ENCODE results near the gene KNDC1.
"Not testable (repeated sequence)": the region's sequence is repeated elsewhere in the genome, so short reads cannot be mapped to it uniquely, and the experiment has no call there.

KNDC1 gene

GRCh38 chr10:133214468-133215410, 54.7 kb downstream of the KNDC1 start:
- H3K4me3 ChIP-seq (ENCODE audit: low read length), result no peak overlapping the region
- H3K27me3 ChIP-seq (ENCODE audit: insufficient read depth, low read length), result no peaks in the 10 kb centered on the region
- no peak overlapping the region for H3K27ac ChIP-seq (ENCODE audit: low read depth, low read length)
- peaks cover 3% of the 10 kb centered on the region; the same call in 1 of the 2 replicates for H3K4me1 ChIP-seq (ENCODE audit: insufficient read depth, low read length)
- H3K9ac ChIP-seq (ENCODE audit: low read depth, low read length), result no peak overlapping the region
- whole genome bisulfite sequencing, result 91% methylated on average over 28 of the region's 28 CpGs
- no peaks in the 10 kb centered on the region for H3K36me3 ChIP-seq (ENCODE audit: insufficient read depth, low read length)
- H3K9me3 ChIP-seq (ENCODE audit: insufficient read depth, low read depth, low read length), result no peaks in the 10 kb centered on the region

DNA sequence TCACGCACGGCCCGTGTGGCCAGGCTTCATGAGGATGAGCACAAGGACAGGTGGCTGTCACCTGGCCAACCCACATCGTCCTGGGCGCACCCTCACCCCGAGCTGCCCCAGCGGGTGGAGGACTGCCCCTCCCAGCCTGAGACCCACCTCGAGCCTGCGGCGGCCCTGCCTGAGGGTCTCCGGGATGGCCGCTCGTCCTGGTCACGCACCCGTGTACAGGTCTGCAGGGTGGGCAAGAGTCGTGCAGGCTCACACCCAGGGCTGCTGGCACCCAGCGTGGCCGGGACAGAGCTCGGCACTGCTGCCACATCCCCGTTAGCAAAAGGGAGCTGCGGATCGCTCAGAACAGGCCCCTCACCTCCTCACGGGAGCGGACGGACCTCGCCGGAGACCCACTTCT, 55.6 kb downstream of the KNDC1 start:
- Histone ChIP-seq H3K27ac (ENCODE audit: low read depth, low read length) (no peak overlapping the region), H3K36me3 (ENCODE audit: insufficient read depth, low read length) (no peaks in the 10 kb centered on the region), H3K27me3 (ENCODE audit: insufficient read depth, low read length) (no peaks in the 10 kb centered on the region), H3K9ac (ENCODE audit: low read depth, low read length) (no peak overlapping the region), H3K4me3 (ENCODE audit: low read length) (no peak overlapping the region), H3K9me3 (ENCODE audit: insufficient read depth, low read depth, low read length) (no peaks in the 10 kb centered on the region), H3K4me1 (ENCODE audit: insufficient read depth, low read length) (peaks cover 3% of the 10 kb centered on the region; the same call in 1 of the 2 replicates)
- 95% methylated on average over 27 of the region's 27 CpGs for WGBS

DNA sequence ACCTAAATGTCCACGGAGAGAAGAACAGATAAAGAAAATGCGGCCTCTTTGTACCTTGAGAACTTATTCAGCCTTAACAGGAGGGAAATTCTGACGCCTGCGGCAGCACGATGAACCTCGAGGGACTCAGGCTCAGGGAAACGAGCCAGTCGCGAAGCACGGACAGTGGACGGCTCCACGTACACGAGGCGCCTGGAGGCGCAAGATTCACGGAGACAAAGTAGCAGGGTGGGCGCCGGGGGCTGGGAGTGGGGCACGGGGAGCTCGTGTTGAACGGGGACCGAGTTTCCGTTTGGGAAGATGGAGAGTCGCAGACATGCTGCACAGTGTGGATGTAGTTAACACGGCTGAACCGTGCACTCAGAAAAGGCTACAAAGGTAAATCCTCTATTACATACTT, 56.8 kb downstream of the KNDC1 start:
- peaks cover 3% of the 10 kb centered on the region; the same call in 1 of the 2 replicates for H3K4me1 ChIP-seq (ENCODE audit: insufficient read depth, low read length)
- no peak overlapping the region for H3K9ac ChIP-seq (ENCODE audit: low read depth, low read length)
- WGBS, result 90% methylated on average over 26 of the region's 26 CpGs
- no peak overlapping the region for H3K27ac ChIP-seq (ENCODE audit: low read depth, low read length)
- no peaks in the 10 kb centered on the region for H3K27me3 ChIP-seq (ENCODE audit: insufficient read depth, low read length)
- H3K9me3 ChIP-seq (ENCODE audit: insufficient read depth, low read depth, low read length), result no peaks in the 10 kb centered on the region
- no peaks in the 10 kb centered on the region for H3K36me3 ChIP-seq (ENCODE audit: insufficient read depth, low read length)
- H3K4me3 ChIP-seq (ENCODE audit: low read length), result no peak overlapping the region

DNA sequence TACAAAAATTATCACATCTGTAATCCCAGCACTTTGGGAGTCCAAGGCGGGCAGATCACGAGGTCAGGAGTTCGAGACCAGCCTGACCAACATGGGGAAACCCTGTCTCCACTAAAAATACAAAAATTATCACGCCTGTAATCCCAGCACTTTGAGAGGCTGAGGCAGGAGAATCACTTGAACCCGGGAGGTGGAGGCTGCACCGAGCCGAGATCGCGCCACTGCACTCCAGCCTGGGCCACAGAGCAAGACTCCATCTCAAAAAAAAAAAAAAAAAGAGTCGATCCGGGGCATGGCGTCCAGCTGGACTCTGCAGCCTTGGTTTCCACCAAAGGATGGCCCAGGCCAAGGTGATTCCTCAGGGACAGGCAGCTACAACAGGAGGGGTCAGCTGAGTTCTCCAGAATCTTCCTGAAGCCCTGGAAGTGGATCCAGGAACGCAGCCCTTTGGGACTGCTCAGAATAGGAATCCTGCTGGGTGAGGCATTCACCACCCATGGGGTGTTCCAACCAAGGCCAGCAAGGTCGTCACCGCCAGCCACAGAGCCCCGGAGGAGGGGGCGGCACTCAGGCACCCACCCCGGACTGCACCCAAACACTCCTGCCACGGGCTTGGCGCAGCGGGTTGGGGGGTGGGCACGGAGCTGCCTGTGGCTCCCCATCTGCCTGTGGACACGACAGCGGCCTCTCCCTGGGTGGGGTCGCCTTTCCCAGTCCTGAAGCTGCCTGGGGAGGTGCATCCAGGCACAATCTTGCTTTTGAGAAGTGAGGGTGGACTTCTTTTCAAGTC, 58.0 kb downstream of the KNDC1 start:
- Histone ChIP-seq H3K27ac (ENCODE audit: low read depth, low read length) (no peak overlapping the region), H3K9me3 (ENCODE audit: insufficient read depth, low read depth, low read length) (no peaks in the 10 kb centered on the region), H3K4me3 (ENCODE audit: low read length) (no peak overlapping the region), H3K4me1 (ENCODE audit: insufficient read depth, low read length) (peaks cover 3% of the 10 kb centered on the region; the same call in 1 of the 2 replicates), H3K9ac (ENCODE audit: low read depth, low read length) (no peak overlapping the region), H3K27me3 (ENCODE audit: insufficient read depth, low read length) (no peaks in the 10 kb centered on the region), H3K36me3 (ENCODE audit: insufficient read depth, low read length) (no peaks in the 10 kb centered on the region)
- 92% methylated on average over 25 of the region's 25 CpGs for WGBS

GRCh38 chr10:133218891-133219290, 58.9 kb downstream of the KNDC1 start:
- H3K4me3 ChIP-seq (ENCODE audit: low read length), result no peak overlapping the region
- no peaks in the 10 kb centered on the region for H3K36me3 ChIP-seq (ENCODE audit: insufficient read depth, low read length)
- H3K9me3 ChIP-seq (ENCODE audit: insufficient read depth, low read depth, low read length), result no peaks in the 10 kb centered on the region
- 92% methylated on average over 20 of the region's 20 CpGs for WGBS
- no peak overlapping the region for H3K9ac ChIP-seq (ENCODE audit: low read depth, low read length)
- peaks cover 3% of the 10 kb centered on the region; the same call in 1 of the 2 replicates for H3K4me1 ChIP-seq (ENCODE audit: insufficient read depth, low read length)
- H3K27ac ChIP-seq (ENCODE audit: low read depth, low read length), result no peak overlapping the region
- no peaks in the 10 kb centered on the region for H3K27me3 ChIP-seq (ENCODE audit: insufficient read depth, low read length)

GRCh38 chr10:133219782-133220181, 59.8 kb downstream of the KNDC1 start:
- H3K27ac ChIP-seq (ENCODE audit: low read depth, low read length), result peak overlapping the region; percentile 37; the same call in 1 of the 2 replicates
- peak overlapping the region; percentile 30 for H3K4me3 ChIP-seq (ENCODE audit: low read length)
- 11% methylated on average over 28 of the region's 28 CpGs for WGBS
- no peak overlapping the region for H3K9ac ChIP-seq (ENCODE audit: low read depth, low read length)
- H3K27me3 ChIP-seq (ENCODE audit: insufficient read depth, low read length), result no peaks in the 10 kb centered on the region
- no peaks in the 10 kb centered on the region for H3K9me3 ChIP-seq (ENCODE audit: insufficient read depth, low read depth, low read length)
- H3K36me3 ChIP-seq (ENCODE audit: insufficient read depth, low read length), result no peaks in the 10 kb centered on the region
- peaks cover 3% of the 10 kb centered on the region; the same call in 1 of the 2 replicates for H3K4me1 ChIP-seq (ENCODE audit: insufficient read depth, low read length)

- Histone ChIP-seq H3K9ac (ENCODE audit: low read depth, low read length) (no peak overlapping the region), H3K36me3 (ENCODE audit: insufficient read depth, low read length) (no peaks in the 10 kb centered on the region), H3K9me3 (ENCODE audit: insufficient read depth, low read depth, low read length) (no peaks in the 10 kb centered on the region), H3K4me3 (ENCODE audit: low read length) (no peak overlapping the region), H3K4me1 (ENCODE audit: insufficient read depth, low read length) (peaks cover 3% of the 10 kb centered on the region; the same call in 1 of the 2 replicates), H3K27me3 (ENCODE audit: insufficient read depth, low read length) (no peaks in the 10 kb centered on the region), H3K27ac (ENCODE audit: low read depth, low read length) (no peak overlapping the region)
- WGBS, result 94% methylated on average over 11 of the region's 11 CpGs
Measured at GRCh38 chr10:133221331-133221730, 61.3 kb downstream of the KNDC1 start.

- H3K27ac ChIP-seq (ENCODE audit: low read depth, low read length); H3K36me3 ChIP-seq (ENCODE audit: insufficient read depth, low read length); H3K4me1 ChIP-seq (ENCODE audit: insufficient read depth, low read length); H3K4me3 ChIP-seq (ENCODE audit: low read length); H3K9ac ChIP-seq (ENCODE audit: low read depth, low read length); H3K9me3 ChIP-seq (ENCODE audit: insufficient read depth, low read depth, low read length); H3K27me3 ChIP-seq (ENCODE audit: insufficient read depth, low read length): not testable (repeated sequence)
- 86% methylated on average over 15 of the region's 22 CpGs for WGBS
Measured at GRCh38 chr10:133221756-133222155, 61.7 kb downstream of the KNDC1 start.

- Histone ChIP-seq H3K36me3 (ENCODE audit: insufficient read depth, low read length) (no peaks in the 10 kb centered on the region), H3K27ac (ENCODE audit: low read depth, low read length) (no peak overlapping the region), H3K4me3 (ENCODE audit: low read length) (no peak overlapping the region), H3K27me3 (ENCODE audit: insufficient read depth, low read length) (peaks cover 11% of the 10 kb centered on the region), H3K9me3 (ENCODE audit: insufficient read depth, low read depth, low read length) (no peaks in the 10 kb centered on the region), H3K9ac (ENCODE audit: low read depth, low read length) (no peak overlapping the region), H3K4me1 (ENCODE audit: insufficient read depth, low read length) (peaks cover 3% of the 10 kb centered on the region; the same call in 1 of the 2 replicates)
- 87% methylated on average over 14 of the region's 14 CpGs for WGBS
Measured at GRCh38 chr10:133224076-133224475, 64.1 kb downstream of the KNDC1 start.

DNA sequence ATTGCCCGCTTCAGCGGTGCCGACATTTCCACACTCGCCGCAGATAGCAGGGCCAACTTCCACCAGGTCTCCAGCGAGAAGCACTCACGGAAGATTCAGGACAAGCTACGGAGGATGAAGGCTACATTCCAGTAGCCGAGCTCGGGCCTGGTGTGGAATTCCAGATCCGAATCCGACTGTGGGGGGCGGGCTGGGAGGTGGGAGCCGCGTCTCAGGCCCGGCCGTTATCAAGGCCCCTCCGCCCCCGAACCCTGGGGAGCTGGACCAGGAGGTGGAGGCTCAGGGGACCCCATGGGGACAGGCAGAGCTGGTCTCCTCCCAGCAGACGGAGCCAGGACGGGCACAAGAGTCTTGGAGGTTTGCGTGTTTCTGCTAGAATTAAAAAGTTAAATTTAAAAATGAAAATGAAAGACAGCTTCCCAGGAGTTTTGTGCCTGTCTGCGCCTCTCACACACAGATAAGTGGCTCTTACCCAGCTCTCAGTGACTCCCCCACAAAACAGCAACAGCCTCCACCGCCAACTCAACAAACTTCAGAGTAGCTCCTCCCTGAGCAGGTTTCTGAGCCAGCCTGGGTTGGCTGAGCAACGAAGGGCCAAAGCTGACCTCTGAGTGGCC, 64.8 kb downstream of the KNDC1 start:
- H3K36me3 ChIP-seq (ENCODE audit: insufficient read depth, low read length), result no peaks in the 10 kb centered on the region
- 73% methylated on average over 25 of the region's 25 CpGs for WGBS
- H3K9ac ChIP-seq (ENCODE audit: low read depth, low read length), result no peak overlapping the region
- no peak overlapping the region for H3K27ac ChIP-seq (ENCODE audit: low read depth, low read length)
- H3K4me1 ChIP-seq (ENCODE audit: insufficient read depth, low read length), result no peaks in the 10 kb centered on the region
- H3K4me3 ChIP-seq (ENCODE audit: low read length), result no peak overlapping the region
- peaks cover 19% of the 10 kb centered on the region for H3K27me3 ChIP-seq (ENCODE audit: insufficient read depth, low read length)
- H3K9me3 ChIP-seq (ENCODE audit: insufficient read depth, low read depth, low read length), result no peaks in the 10 kb centered on the region

Data from HUES64 (cell line).